ENCODE results near the gene SCAF1. TPM values are rescaled to one million over a fixed set of nuclear protein-coding genes. Genes with fewer than 3 reads are reported as not detected.

Gene SCAF1
- total and polyA plus RNA-seq, 10 donors = 7.5 to 66.2 (median 33.8) TPM

DNA sequence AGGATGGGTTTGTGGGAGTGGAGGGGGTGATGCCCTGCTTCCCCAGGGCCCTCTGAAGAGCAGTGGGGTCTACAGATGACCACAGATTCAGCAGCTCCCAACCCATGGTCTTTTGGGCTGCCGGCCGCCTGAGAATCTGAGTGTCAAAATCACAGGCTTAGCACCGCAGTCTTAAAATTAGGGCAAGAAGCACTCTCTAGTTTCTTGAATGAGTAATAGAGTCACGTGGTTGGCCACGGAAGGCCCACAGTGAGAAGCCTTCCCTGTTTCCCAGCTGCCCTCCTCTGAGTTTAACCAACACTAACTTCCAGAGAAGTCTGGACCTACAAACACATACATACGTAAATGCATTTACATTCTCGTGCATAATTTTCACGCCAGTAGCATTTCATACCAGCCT lies 40.3 kb downstream of the SCAF1 start:
- no peak for TF ChIP-seq POLR2A (IDR thresholded peaks at IDR 0.05)
- TF ChIP-seq POLR2AphosphoS5 (IDR thresholded peaks at IDR 0.05) = no peak
- Histone ChIP-seq H3K4me3 (no peak overlapping the region), H3K27me3 (replicated peaks in 1 of 7) (no peaks in the 10 kb centered on the region), H3K36me3 (peaks cover 4 to 77% (median 56%) of the 10 kb centered on the region in 6 donors), H3K27ac (no peak overlapping the region), H3K4me1 (peaks cover 24 to 81% (median 49%) of the 10 kb centered on the region in 6 donors), H3K9me3 (no peaks in the 10 kb centered on the region)
- WGBS, 5 donors = 85 to 97% (median 92%) methylated on average over 8 of the region's 8 CpGs
- intact Hi-C loops (cut with DNase I; ENCODE audit: low total_unique reads) = no loop called here
- peak; percentile 41 for DNase-seq

DNA sequence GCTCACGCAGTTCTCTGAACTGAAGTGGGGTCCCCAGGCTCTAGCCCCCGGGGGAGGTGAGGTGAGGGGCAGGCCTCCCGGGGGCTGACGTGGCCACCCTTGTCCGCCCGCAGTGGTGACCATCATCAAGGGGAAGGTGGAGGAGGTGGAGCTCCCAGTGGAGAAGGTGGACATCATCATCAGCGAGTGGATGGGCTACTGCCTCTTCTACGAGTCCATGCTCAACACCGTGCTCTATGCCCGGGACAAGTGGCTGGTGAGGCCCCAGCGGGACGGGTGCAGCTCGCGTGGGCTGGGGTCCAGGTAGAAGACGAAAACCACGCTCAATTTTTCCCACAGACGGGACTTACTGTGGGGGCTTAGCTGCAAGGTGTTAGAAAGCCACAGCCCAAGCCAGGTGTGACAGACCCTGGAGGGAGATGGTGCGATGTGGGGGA lies 41.8 kb downstream of the SCAF1 start:
- 88 to 94% (median 93%) methylated on average over 18 of the region's 18 CpGs for WGBS, 5 donors
- no peak for DNase-seq
- no peaks in the 10 kb centered on the region for H3K27me3 ChIP-seq (replicated peaks in 1 of 7)
- no peak overlapping the region for H3K4me3 ChIP-seq
- H3K36me3 ChIP-seq = peaks cover 4 to 93% (median 61%) of the 10 kb centered on the region in 6 donors
- no peak overlapping the region for H3K27ac ChIP-seq
- TF ChIP-seq POLR2A (IDR thresholded peaks at IDR 0.05) (no peak), POLR2AphosphoS5 (IDR thresholded peaks at IDR 0.05) (peak in 2 of 3 donors; percentile 10 to 22)
- intact Hi-C loops (cut with DNase I; ENCODE audit: low total_unique reads) = no loop called here
- no peaks in the 10 kb centered on the region for H3K9me3 ChIP-seq
- H3K4me1 ChIP-seq = peaks cover 23 to 81% (median 48%) of the 10 kb centered on the region in 6 donors

DNA sequence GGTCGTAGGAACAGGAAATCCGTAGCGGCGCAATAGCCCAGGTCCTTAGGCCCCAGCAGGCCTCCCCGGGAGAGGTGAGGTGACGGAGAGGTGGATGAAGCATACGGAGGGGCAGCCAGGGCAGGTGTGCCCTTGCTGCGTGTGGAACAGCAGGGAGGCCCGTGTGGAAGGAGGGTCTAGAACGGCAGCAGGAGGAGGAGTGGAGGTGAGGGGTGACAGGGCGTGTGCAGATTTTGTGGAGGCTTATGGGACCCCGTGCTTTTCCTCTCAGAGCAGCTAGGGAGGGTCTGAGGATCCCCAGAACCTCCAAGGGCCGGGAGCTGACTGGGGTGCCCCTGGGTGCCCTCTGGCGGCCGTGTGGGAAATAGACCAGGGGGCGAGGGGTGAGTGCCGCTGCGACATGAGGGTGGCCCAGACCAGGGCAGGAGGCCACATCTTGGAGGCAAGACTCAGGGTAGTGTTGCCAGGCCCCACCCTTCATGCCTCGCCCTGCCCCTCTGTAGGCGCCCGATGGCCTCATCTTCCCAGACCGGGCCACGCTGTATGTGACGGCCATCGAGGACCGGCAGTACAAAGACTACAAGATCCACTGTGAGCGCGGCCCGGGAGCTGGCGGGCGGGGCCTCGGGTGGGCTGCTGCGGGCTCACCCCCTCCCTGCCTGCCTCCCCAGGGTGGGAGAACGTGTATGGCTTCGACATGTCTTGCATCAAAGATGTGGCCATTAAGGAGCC lies 42.4 kb downstream of the SCAF1 start:
- Histone ChIP-seq H3K4me3 (no peak overlapping the region), H3K4me1 (peaks cover 20 to 81% (median 46%) of the 10 kb centered on the region in 6 donors), H3K36me3 (peaks cover 4 to 96% (median 61%) of the 10 kb centered on the region in 6 donors), H3K27me3 (replicated peaks in 1 of 7) (peaks cover 0 to 4% (median 0%) of the 10 kb centered on the region in 7 donors), H3K27ac (peak overlapping the region in 5 of 8 donors; percentile 73 to 83 (median 81)), H3K9me3 (no peaks in the 10 kb centered on the region)
- no peak for DNase-seq
- intact Hi-C loops (cut with DNase I; ENCODE audit: low total_unique reads) = no loop called here
- TF ChIP-seq POLR2A (IDR thresholded peaks at IDR 0.05) (no peak), POLR2AphosphoS5 (IDR thresholded peaks at IDR 0.05) (peak in 2 of 3 donors; percentile 34 to 58)
- TF ChIP-seq, protein P1, sequence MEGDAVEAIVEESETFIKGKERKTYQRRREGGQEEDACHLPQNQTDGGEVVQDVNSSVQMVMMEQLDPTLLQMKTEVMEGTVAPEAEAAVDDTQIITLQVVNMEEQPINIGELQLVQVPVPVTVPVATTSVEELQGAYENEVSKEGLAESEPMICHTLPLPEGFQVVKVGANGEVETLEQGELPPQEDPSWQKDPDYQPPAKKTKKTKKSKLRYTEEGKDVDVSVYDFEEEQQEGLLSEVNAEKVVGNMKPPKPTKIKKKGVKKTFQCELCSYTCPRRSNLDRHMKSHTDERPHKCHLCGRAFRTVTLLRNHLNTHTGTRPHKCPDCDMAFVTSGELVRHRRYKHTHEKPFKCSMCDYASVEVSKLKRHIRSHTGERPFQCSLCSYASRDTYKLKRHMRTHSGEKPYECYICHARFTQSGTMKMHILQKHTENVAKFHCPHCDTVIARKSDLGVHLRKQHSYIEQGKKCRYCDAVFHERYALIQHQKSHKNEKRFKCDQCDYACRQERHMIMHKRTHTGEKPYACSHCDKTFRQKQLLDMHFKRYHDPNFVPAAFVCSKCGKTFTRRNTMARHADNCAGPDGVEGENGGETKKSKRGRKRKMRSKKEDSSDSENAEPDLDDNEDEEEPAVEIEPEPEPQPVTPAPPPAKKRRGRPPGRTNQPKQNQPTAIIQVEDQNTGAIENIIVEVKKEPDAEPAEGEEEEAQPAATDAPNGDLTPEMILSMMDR (IDR thresholded peaks at IDR 0.05 in 8 of 11, conservative IDR thresholded peaks at IDR 0.05 in 3 of 11) = peak in 10 of 11 experiments; percentile 3 to 59 (median 35)
- WGBS, 5 donors = 75 to 85% (median 85%) methylated on average over 30 to 35 of the region's 35 CpGs

DNA sequence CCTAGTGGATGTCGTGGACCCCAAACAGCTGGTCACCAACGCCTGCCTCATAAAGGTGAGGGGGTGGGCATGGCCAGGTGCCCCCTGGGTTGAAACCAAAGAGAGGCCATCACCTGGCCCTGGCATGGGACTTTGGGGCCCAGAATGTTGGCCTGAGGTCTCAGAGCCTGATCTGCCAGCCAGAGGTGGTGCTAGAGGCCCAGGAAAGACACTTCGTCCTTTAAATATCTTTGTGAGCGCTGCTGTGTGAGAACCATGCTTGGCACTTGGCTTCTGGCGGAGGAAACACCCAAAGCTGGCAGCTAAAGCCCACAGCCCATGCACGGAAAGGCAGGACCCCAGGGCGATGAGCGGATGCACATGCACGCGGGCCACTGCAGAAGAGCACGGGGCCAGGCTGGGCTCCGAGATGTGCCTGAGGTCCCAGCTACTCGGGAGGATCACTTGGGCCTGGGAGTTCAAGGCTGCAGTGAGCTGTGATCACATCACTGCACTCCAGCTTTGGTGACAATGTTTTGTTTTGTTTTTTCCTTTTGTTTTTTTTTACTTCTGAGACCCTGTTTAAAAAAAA lies 43.1 kb downstream of the SCAF1 start:
- DNase-seq = no peak
- WGBS, 5 donors = 71 to 86% (median 83%) methylated on average over 11 to 13 of the region's 13 CpGs
- Histone ChIP-seq H3K4me1 (peaks cover 19 to 81% (median 46%) of the 10 kb centered on the region in 6 donors), H3K27ac (peak overlapping the region in 7 of 8 donors; percentile 9 to 83 (median 79)), H3K36me3 (peaks cover 4 to 90% (median 61%) of the 10 kb centered on the region in 6 donors), H3K9me3 (no peaks in the 10 kb centered on the region), H3K4me3 (no peak overlapping the region), H3K27me3 (replicated peaks in 1 of 7) (peaks cover 0 to 11% (median 6%) of the 10 kb centered on the region in 7 donors)
- intact Hi-C loops (cut with DNase I; ENCODE audit: low total_unique reads) = no loop called here
- peak in 2 of 3 donors; percentile 19 to 65 for TF ChIP-seq POLR2AphosphoS5 (IDR thresholded peaks at IDR 0.05)
- TF ChIP-seq, protein P1 (IDR thresholded peaks at IDR 0.05 in 8 of 11, conservative IDR thresholded peaks at IDR 0.05 in 3 of 11) = no peak
- no peak for TF ChIP-seq POLR2A (IDR thresholded peaks at IDR 0.05)
